Measurements from ENCODE around the gene FUT9.

FUT9 gene

GRCh38 chr6:96015518-96016333, at the start of gene FUT9:
Gene FUT9 (plus strand): TSS chr6:96015974. CDS start chr6:96203156, 187,182 bp downstream.
- no peak for DNase-seq (ENCODE audit: low read depth in 2 of 3, low spot score in 2 of 3)

GRCh38 chr6:95967594-95967993, 48.2 kb upstream of the FUT9 start:
- no peak for DNase-seq (ENCODE audit: low read depth in 2 of 3, low spot score in 2 of 3)

- DNase-seq (ENCODE audit: low read depth in 2 of 3, low spot score in 2 of 3) = no peak
Observed at GRCh38 chr6:95973976-95974375, 41.8 kb upstream of the FUT9 start.

GRCh38 chr6:95978230-95978629, 37.5 kb upstream of the FUT9 start:
- DNase-seq (ENCODE audit: low read depth in 2 of 3, low spot score in 2 of 3) = no peak

- no peak for DNase-seq (ENCODE audit: low read depth in 2 of 3, low spot score in 2 of 3)
Observed at GRCh38 chr6:95991906-95992305, 23.9 kb upstream of the FUT9 start.

GRCh38 chr6:95994151-95994550, 21.6 kb upstream of the FUT9 start:
- no peak for DNase-seq (ENCODE audit: low read depth in 2 of 3, low spot score in 2 of 3)

GRCh38 chr6:95998133-95998532, 17.6 kb upstream of the FUT9 start:
- DNase-seq (ENCODE audit: low read depth in 2 of 3, low spot score in 2 of 3) = no peak

GRCh38 chr6:96001891-96002575, 13.7 kb upstream of the FUT9 start:
- no peak for DNase-seq (ENCODE audit: low read depth in 2 of 3, low spot score in 2 of 3)

- DNase-seq (ENCODE audit: low read depth in 2 of 3, low spot score in 2 of 3) = no peak
Observed at GRCh38 chr6:96002576-96002910, 13.2 kb upstream of the FUT9 start.

GRCh38 chr6:96002912-96003311, 12.9 kb upstream of the FUT9 start:
- DNase-seq (ENCODE audit: low read depth in 2 of 3, low spot score in 2 of 3) = no peak

GRCh38 chr6:96007663-96008062, 8.1 kb upstream of the FUT9 start:
- DNase-seq (ENCODE audit: low read depth in 2 of 3, low spot score in 2 of 3) = no peak

GRCh38 chr6:96013531-96013930, 2.2 kb upstream of the FUT9 start:
- DNase-seq (ENCODE audit: low read depth in 2 of 3, low spot score in 2 of 3) = no peak

GRCh38 chr6:96014846-96015517, 792 bp upstream of the FUT9 start:
- no peak for DNase-seq (ENCODE audit: low read depth in 2 of 3, low spot score in 2 of 3)

- no peak for DNase-seq (ENCODE audit: low read depth in 2 of 3, low spot score in 2 of 3)
Observed at GRCh38 chr6:96016334-96017069, 728 bp downstream of the FUT9 start.

- no peak for DNase-seq (ENCODE audit: low read depth in 2 of 3, low spot score in 2 of 3)
Observed at GRCh38 chr6:96017070-96017359, 1.2 kb downstream of the FUT9 start.

GRCh38 chr6:96022225-96022624, 6.5 kb downstream of the FUT9 start:
- no peak for DNase-seq (ENCODE audit: low read depth in 2 of 3, low spot score in 2 of 3)

GRCh38 chr6:96032661-96033060, 16.9 kb downstream of the FUT9 start:
- DNase-seq (ENCODE audit: low read depth in 2 of 3, low spot score in 2 of 3) = no peak

- no peak for DNase-seq (ENCODE audit: low read depth in 2 of 3, low spot score in 2 of 3)
Observed at GRCh38 chr6:96051555-96051954, 35.8 kb downstream of the FUT9 start.

GRCh38 chr6:96058082-96058481, 42.3 kb downstream of the FUT9 start:
- DNase-seq (ENCODE audit: low read depth in 2 of 3, low spot score in 2 of 3) = no peak

GRCh38 chr6:96059586-96059985, 43.8 kb downstream of the FUT9 start:
- no peak for DNase-seq (ENCODE audit: low read depth in 2 of 3, low spot score in 2 of 3)

GRCh38 chr6:96060249-96060648, 44.5 kb downstream of the FUT9 start:
- no peak for DNase-seq (ENCODE audit: low read depth in 2 of 3, low spot score in 2 of 3)

- DNase-seq (ENCODE audit: low read depth in 2 of 3, low spot score in 2 of 3) = no peak
Observed at GRCh38 chr6:96065213-96065612, 49.4 kb downstream of the FUT9 start.
